ENCODE data around the gene ARHGAP15.

DNA sequence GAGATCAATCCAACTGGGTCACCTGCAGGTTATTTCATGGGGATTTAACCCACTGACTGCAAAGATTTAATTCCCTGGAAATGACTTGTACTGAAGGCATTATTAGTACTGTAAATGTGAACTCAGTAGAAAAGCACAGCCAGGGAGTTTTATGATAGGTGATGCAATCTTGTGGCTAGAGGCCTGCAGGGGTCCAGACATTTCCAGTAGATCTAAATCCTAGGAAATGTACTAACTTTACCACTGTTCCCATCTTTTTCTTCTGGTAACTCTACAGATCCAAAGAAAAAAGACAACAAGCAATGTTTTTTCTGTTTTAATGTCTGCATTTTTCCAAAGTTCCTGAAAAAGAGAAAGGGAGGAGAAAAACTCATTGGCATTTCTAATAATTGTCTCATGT lies 500.1 kb downstream of the ARHGAP15 start:
- TF ChIP-seq CTCF (IDR thresholded peaks at IDR 0.05), result no peak
- TF ChIP-seq POLR2A (IDR thresholded peaks at IDR 0.05), result no peak
- TF ChIP-seq POLR2AphosphoS5 (IDR thresholded peaks at IDR 0.05; ENCODE audit: insufficient read depth in 1 of 2, low read depth in 1 of 2), result no peak

All from vagina (tissue), 2 donors.